HG02759 (cell line): ENCODE data around the gene RSL24D1.
"Not testable (repeated sequence)": the region's sequence is repeated elsewhere in the genome, so short reads cannot be mapped to it uniquely, and the experiment has no call there.

ENCODE experiments used
- ATAC-seq: cut with Tn5 transposase; IDR thresholded peaks from one replicate; pipeline ENCODE4 v1.9.1; 2021; ENCODE audit warnings: mild to moderate bottlenecking, moderate library complexity; ENCODE audit not compliant: unreplicated experiment

RSL24D1 gene

DNA sequence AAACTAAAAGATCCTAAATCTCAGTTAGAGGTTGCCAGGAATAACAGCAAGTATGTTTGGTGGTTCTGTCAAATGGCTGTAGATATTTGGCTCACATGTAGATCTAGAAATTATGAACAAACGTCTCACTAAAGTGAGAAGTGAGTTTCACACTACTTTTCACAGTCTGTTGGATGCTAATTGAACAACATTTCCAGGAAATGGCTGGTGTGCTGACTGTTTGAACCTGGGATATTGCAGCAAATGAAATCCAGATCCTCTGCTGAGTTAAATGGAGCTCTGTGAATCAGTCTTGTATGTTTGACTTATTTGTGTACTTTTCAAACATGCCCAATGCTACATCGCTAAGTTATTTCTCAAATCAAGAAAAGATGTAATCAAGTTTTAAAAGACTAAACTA lies 21.3 kb upstream of the RSL24D1 start:
- ATAC-seq = no peak

DNA sequence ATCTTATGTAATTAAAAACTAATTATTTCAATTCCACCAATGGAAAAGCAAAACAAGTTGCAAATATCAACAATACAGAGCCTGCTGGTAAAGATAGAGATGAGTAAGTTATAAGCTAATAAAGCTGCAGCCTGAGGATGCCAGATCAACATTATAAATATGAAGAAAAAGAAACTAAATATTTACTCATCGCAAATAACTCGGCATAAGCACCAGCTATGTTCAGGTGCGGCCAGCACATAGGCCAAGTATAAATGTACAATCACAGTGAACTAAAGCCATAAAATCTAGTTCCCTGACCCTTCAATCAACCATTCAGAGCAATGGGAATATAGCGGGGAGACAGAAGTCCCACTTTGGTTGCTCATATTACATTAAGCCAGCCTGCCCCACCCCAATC lies 7.7 kb upstream of the RSL24D1 start:
- ATAC-seq = no peak

- ATAC-seq = no peak
These were observed 5.5 kb upstream of the RSL24D1 start for GRCh38 chr15:55202206-55202605.

DNA sequence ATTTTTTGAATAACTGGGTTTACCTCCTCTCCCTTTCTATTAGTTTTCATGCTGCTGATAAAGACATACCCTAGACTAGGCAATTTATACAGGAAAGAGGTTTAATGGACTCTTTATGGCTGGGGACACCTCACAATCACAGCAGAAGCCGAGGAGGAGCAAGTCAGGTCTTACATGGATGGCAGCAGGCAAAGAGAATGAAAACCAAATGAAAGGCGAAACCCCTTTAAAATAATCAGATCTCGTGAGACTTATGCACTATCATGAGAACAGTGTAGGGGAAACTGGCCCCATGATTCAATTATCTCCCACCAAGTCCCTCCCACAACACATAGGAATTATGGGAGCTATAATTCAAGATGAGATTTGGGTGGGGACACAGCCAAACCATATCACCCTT lies 2.0 kb upstream of the RSL24D1 start:
- ATAC-seq = no peak

DNA sequence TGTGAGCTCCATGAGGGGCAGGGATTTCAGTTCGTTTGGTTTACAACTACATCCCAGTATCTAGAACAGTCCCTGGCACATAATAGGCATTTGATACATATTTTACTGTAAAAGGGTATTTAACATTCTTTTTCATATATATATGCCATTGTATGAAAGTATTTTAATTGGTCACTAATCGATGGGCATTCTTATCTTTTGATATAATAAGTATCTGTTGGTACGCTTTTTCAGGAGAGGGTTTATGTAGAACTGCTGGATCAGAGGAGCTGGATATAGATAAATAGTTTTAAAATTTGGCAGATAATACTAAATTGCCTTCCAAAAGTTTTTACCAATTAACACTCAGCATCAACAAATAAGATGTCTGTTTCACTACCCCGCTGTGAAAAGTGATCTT lies 978 bp upstream of the RSL24D1 start:
- ATAC-seq = no peak

- ATAC-seq = peak; percentile 5
These were observed 593 bp upstream of the RSL24D1 start for GRCh38 chr15:55197362-55197705.

GRCh38 chr15:55195996-55196395 lies 745 bp downstream of the RSL24D1 start:
- no peak for ATAC-seq

DNA sequence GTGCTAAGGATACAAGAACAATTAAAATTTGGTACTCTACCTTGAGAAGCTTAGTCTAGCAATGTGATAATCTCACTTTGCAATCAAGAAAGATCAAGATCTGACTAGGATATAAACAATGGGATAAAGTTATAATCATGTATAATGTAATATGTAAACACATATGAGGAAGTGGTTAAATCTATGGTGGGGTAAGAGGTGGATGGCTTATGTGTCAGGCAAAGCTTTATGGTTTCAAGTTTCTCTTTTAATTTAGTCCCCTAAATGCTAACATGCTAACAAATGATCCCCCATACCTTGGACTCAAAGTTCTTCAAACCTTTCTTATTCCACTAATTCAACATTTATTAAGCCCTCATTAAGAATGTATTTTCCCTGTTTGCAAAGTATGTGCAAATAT lies 2.5 kb downstream of the RSL24D1 start:
- no peak for ATAC-seq

- no peak for ATAC-seq
These were observed 10.4 kb downstream of the RSL24D1 start for GRCh38 chr15:55186331-55186730.

- ATAC-seq = no peak
These were observed 13.1 kb downstream of the RSL24D1 start for GRCh38 chr15:55183679-55184078.

DNA sequence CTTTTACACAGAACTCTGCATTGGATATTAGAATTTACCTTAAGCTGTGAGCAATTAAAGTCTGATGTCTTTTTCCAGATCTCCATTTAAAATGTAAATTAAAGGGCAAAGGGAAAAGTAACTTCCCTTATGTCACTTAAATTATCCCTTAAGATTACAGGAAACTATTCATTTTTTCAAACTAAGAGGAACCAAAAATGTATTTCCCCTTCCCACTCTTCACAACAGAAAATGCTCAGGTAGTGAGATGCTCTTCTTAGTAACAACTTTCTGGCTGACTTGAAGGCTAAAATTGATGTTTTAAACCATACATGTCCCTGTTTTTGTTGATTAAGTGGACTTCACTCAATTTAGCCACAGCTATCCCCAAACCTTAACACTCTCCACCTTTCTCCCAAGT lies 17.6 kb downstream of the RSL24D1 start:
- no peak for ATAC-seq

DNA sequence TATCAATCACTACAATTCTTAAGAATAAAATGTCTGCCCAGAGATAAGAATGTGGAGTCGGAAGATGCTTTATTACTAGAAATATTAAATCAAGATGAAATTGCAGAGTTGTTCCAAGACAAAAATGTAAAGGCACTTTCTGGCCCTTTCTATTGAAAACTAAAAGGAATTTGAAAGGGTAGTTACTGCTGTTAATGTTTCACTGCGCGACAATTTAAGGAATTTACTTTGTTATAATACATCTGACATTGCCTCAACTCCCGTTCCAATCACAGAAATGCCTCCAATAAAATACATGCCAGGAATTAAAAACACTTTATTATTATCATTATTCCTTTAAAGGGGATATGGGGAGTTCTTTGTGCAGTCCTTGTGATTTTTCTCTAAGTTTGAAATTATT lies 26.4 kb downstream of the RSL24D1 start:
- no peak for ATAC-seq

DNA sequence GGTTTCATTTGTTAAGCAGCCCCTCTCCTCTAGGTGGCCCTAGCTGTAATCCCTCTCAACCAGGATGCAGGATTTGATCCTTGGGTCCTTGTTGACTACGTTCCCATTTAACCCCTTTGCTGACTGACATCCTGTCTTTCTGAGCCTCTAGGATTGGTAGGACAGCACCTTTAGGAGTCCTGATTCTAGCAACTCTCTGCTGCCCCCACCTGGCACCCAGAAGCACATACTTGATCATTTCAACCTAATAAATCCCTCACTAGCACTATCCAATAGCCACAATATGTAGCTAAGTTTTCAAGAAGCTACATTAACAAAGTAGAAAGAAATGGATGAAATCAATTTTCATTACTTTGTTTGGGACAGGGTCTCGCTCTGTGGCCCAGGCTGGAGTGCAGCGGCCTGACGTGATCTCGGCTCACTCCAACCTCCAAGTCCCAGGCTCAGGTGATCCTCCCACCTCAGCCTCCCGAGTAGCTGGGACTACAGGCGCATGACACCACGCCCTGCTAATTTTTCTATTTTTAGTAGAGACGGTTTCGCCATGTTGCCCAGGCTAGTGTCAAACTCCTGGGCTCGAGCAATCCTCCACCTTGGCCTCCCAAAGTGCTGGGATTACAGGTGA lies 28.3 kb downstream of the RSL24D1 start:
- ATAC-seq = peak; percentile 94

DNA sequence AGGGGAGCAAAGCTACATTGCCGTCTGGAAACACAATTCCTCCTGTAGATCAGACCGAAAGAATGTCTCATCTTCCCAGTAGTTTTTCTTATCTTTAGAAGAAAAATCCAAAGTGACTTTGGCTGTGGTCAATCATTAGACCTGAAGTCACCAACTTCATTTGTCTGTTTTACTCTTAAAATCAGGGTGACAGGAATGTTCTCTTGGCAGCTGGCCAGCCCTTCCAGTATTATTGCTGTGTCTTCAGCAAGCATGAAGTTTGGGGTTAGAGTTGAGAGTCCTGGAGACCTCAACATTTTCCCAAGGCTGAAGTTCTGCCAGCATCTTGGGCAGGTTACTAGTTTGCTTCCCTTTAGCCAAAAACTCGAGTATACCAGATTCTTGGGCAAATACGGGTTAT lies 32.5 kb downstream of the RSL24D1 start:
- ATAC-seq = no peak

DNA sequence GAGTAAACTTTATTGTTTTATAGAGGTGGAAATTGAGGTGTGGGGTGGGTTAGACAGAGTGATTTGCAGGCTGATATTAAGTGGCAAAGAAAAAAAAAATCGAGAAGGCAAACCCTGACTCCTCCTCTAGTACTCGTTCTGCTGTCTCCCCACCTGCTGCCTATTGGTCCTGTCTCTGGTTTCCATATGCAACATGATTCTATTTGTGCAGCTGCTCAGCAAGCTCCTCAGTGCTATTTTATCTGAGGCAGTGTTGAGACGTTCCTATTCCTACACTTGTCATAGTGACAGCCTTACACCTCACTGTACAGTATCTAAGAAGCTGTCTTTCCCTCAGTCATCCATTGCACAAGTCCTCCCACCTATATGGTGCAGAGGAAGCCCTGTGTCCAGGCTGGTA lies 45.1 kb downstream of the RSL24D1 start:
- no peak for ATAC-seq

DNA sequence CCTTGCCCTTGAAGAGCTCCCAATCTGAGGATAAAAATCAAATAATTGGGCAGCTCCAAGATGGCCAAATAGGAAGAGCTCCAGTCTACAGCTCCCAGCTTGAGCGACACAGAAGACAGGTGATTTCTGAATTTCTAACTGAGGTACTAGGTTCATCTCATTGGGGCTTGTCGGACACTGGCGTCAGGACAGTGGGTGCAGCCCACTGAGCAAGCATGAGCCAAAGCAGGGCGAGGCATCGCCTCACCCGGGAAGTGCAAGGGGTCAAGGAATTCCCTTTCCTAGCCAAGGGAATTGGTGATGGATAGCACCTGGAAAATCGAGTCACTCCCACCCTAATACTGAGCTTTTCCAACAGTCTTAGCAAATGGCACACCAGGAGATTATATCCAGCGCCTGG lies 53.6 kb downstream of the RSL24D1 start:
- not testable (repeated sequence) for ATAC-seq

DNA sequence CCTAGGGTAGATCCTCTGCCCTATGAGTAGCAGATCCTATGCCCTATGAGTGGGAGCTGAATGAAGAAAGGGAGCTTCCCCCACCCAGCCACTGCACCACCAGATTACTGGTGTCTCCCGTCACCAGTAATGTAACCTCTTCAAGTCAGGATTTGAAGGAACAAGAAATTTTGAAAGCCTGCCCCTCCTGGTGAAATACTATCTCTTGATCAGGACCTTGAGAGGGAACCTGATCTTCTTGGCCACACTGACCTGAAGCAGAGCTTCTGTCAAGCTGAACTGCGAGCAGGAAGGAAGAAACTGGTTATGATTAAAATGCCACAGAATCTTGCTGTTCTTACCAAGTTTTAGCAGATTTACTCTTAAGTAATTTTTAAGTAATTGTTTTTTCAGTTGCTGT lies 62.8 kb downstream of the RSL24D1 start:
- ATAC-seq = no peak

- ATAC-seq = no peak
These were observed 64.1 kb downstream of the RSL24D1 start for GRCh38 chr15:55132672-55133071.
